HepG2 (cell line): ENCODE data around the gene ROBO3. TPM values are rescaled to one million over a fixed set of nuclear protein-coding genes. Genes with fewer than 3 reads are reported as not detected.

Experiments
- AKAP8 ChIP-seq: sonication (generic); formaldehyde crosslinking; IDR thresholded peaks from 2 replicates; pipeline ENCODE4 v1.5.1; 2020; ENCODE audit warnings: mild to moderate bottlenecking, missing genetic modification reagents
- ASH2L ChIP-seq: fragments of 300-600, 200-600 bp; sonication (generic); IDR thresholded peaks from 2 replicates; pipeline ENCODE4 v1.7.0; 2017; ENCODE audit warnings: low read depth, mild to moderate bottlenecking, moderate library complexity, mixed read lengths, low read length; ENCODE audit not compliant: insufficient read length
- DR1 ChIP-seq: sonication (generic); formaldehyde crosslinking; IDR thresholded peaks from 2 replicates; pipeline ENCODE4 v1.8.0; 2021; ENCODE audit warnings: mild to moderate bottlenecking, missing genetic modification reagents, inconsistent platforms
- ELF4 ChIP-seq: sonication (generic); formaldehyde crosslinking; IDR thresholded peaks from 2 replicates; pipeline ENCODE4 v1.5.0; 2020; ENCODE audit warnings: missing genetic modification reagents, mild to moderate bottlenecking, moderate library complexity, borderline replicate concordance
- HOXA3 ChIP-seq: sonication (generic); formaldehyde crosslinking; IDR thresholded peaks from 2 replicates; pipeline ENCODE4 v1.5.0; 2020; ENCODE audit warnings: missing genetic modification reagents
- MAFK ChIP-seq, 2 experiments: IDR thresholded peaks in 1 of 2; conservative IDR thresholded peaks in 1 of 2; 2 replicates each; pipeline ENCODE4 v1.6.1; 2011; ENCODE audit warnings: improper control_type of control experiment in 2 of 2, low read length in 2 of 2
- MBNL3 ChIP-seq: fragments of 250-450 bp; sonication (Bioruptor Pico); conservative IDR thresholded peaks from 2 replicates; pipeline ENCODE4 v1.8.0; 2022; ENCODE audit warnings: mild to moderate bottlenecking, inconsistent platforms
- MED8 ChIP-seq: sonication (generic); formaldehyde crosslinking; IDR thresholded peaks from 2 replicates; pipeline ENCODE4 v1.8.1; 2023; ENCODE audit warnings: mild to moderate bottlenecking, missing genetic modification reagents; ENCODE audit not compliant: insufficient replicate concordance
- NFRKB ChIP-seq: fragments of 450-650 bp; IDR thresholded peaks from 2 replicates; pipeline ENCODE4 v1.6.1; 2017
- PCBP1 ChIP-seq: fragments of 200-400 bp; formaldehyde crosslinking; IDR thresholded peaks from 2 replicates; pipeline ENCODE4 v1.6.1; 2017; ENCODE audit warnings: mild to moderate bottlenecking, low read depth, low read length, borderline replicate concordance
- PRPF4 ChIP-seq: fragments of 200-400 bp; formaldehyde crosslinking; IDR thresholded peaks from 2 replicates; pipeline ENCODE4 v1.6.1; 2016; ENCODE audit warnings: low read length, low read depth; ENCODE audit not compliant: poor library complexity, severe bottlenecking
- RAD51 ChIP-seq: fragments of 450-650 bp; IDR thresholded peaks from 2 replicates; pipeline ENCODE4 v1.6.1; 2016; ENCODE audit warnings: borderline replicate concordance
- TRIM24 ChIP-seq: sonication (generic); formaldehyde crosslinking; IDR thresholded peaks from 2 replicates; pipeline ENCODE4 v1.8.0; 2022; ENCODE audit warnings: mild to moderate bottlenecking, missing genetic modification reagents
- ZBTB26 ChIP-seq: IDR thresholded peaks from 2 replicates; pipeline ENCODE4 v1.6.1; 2016; ENCODE audit warnings: missing compliant biosample characterization, missing genetic modification reagents, borderline replicate concordance
- ZBTB39 ChIP-seq: sonication (generic); formaldehyde crosslinking; IDR thresholded peaks from 2 replicates; pipeline ENCODE4 v1.5.0; 2020; ENCODE audit warnings: missing genetic modification reagents
- ZFP36 ChIP-seq: fragments of 150-350 bp; IDR thresholded peaks from 2 replicates; pipeline ENCODE4 v1.6.1; 2018; ENCODE audit warnings: borderline replicate concordance, low read length, low read depth; ENCODE audit not compliant: partially characterized antibody
- ZMAT5 ChIP-seq: sonication (generic); formaldehyde crosslinking; IDR thresholded peaks from 2 replicates; pipeline ENCODE4 v1.5.0; 2020; ENCODE audit warnings: mild to moderate bottlenecking, low read depth, missing genetic modification reagents, borderline replicate concordance
- ZNF143 ChIP-seq: sonication (generic); formaldehyde crosslinking; IDR thresholded peaks from 2 replicates; pipeline ENCODE4 v1.4.0; 2020; ENCODE audit warnings: missing genetic modification reagents
- ZNF33A ChIP-seq: sonication (generic); formaldehyde crosslinking; IDR thresholded peaks from 2 replicates; pipeline ENCODE4 v1.5.1; 2020; ENCODE audit warnings: missing genetic modification reagents, mild to moderate bottlenecking, moderate library complexity, borderline replicate concordance
- ZNF451 ChIP-seq: sonication (generic); formaldehyde crosslinking; IDR thresholded peaks from 2 replicates; pipeline ENCODE4 v1.5.0; 2020; ENCODE audit warnings: mild to moderate bottlenecking, missing genetic modification reagents
- ZNF501 ChIP-seq: sonication (generic); formaldehyde crosslinking; IDR thresholded peaks from 2 replicates; pipeline ENCODE4 v1.5.1; 2020; ENCODE audit warnings: mild to moderate bottlenecking, moderate library complexity, missing genetic modification reagents
- ZNF577 ChIP-seq: sonication (generic); formaldehyde crosslinking; IDR thresholded peaks from 2 replicates; pipeline ENCODE4 v1.4.0; 2020; ENCODE audit warnings: mild to moderate bottlenecking, low read depth, missing genetic modification reagents, borderline replicate concordance
- ZNF691 ChIP-seq: sonication (generic); formaldehyde crosslinking; IDR thresholded peaks from 2 replicates; pipeline ENCODE4 v1.4.0; 2020; ENCODE audit warnings: missing genetic modification reagents, low read depth, mild to moderate bottlenecking, borderline replicate concordance
- ZNF737 ChIP-seq: sonication (generic); formaldehyde crosslinking; IDR thresholded peaks from 2 replicates; pipeline ENCODE4 v1.5.0; 2020; ENCODE audit warnings: missing genetic modification reagents, mild to moderate bottlenecking, borderline replicate concordance
- ZNF777 ChIP-seq: sonication (generic); formaldehyde crosslinking; IDR thresholded peaks from 2 replicates; pipeline ENCODE4 v1.4.0; 2020; ENCODE audit warnings: missing genetic modification reagents
- ZSCAN30 ChIP-seq: sonication (generic); formaldehyde crosslinking; IDR thresholded peaks from 2 replicates; pipeline ENCODE4 v1.5.0; 2020; ENCODE audit warnings: mild to moderate bottlenecking, missing genetic modification reagents
- polyA plus RNA-seq, 8 experiments: library from polyadenylated mRNA; depleted of rRNA in 3 of 8; stranded (reverse) in 7 of 8; unstranded in 1 of 8; fragments of >200 nt; fragmentation: Illumina TruSeq in 4 of 8; extraction: Trizol in 4 of 8; gene quantifications; 2 replicates each; pipeline versions ENCODE4 v1.2.1 to v1.2.3, GENCODE V29; 2011 to 2016; ENCODE audit warnings: low read depth in 4 of 8, missing spikeins in 1 of 8, mixed read lengths in 1 of 8; ENCODE audit not compliant: insufficient read depth in 1 of 8
- total RNA-seq, 5 experiments: library from RNA; depleted of rRNA; stranded (reverse); fragments of >200 nt; fragmentation: Illumina TruSeq; extraction: Trizol; gene quantifications; 2 replicates each; pipeline ENCODE4 v1.2.3, GENCODE V29; 2016; ENCODE audit warnings: low read depth in 1 of 5

The ROBO3 gene
- total and polyA plus RNA-seq, 2 of the 13 experiments (the other 11 are each of a cell fraction or from before 2014, with no cell fraction given), result 0.07 to 2.4 TPM

- TF ChIP-seq PRPF4 (no peak), ZNF451 (CRISPR knock-in tag) (0 out of 2 replicates have a peak, but pooled peaks have one; percentile 57), ZBTB39 (CRISPR knock-in tag) (no peak), ZNF737 (CRISPR knock-in tag) (no peak), ZMAT5 (no peak), ZNF143 (CRISPR knock-in tag) (0 out of 2 replicates have a peak, but pooled peaks have one; percentile 33), MBNL3 (CRISPR knock-in tag) (no peak), PCBP1 (no peak), ZNF33A (CRISPR knock-in tag) (no peak), AKAP8 (CRISPR knock-in tag) (no peak; the same call in 1 of the 2 replicates), MED8 (CRISPR knock-in tag) (no peak), ZSCAN30 (CRISPR knock-in tag) (no peak), MAFK (conservative IDR thresholded peaks at IDR 0.05 in 1 of 2, IDR thresholded peaks at IDR 0.05 in 1 of 2; ENCODE audit: low read length in 2 of 2) (no peak), ASH2L (no peak), ZBTB26 (no peak; the same call in 1 of the 2 replicates), ZNF777 (CRISPR knock-in tag) (no peak), DR1 (CRISPR knock-in tag) (no peak), ZNF577 (CRISPR knock-in tag) (no peak), TRIM24 (no peak), ZNF501 (CRISPR knock-in tag) (peak; percentile 62), ZNF691 (peak; percentile 21; the same call in 1 of the 2 replicates), HOXA3 (CRISPR knock-in tag) (no peak; the same call in 1 of the 2 replicates), RAD51 (no peak), ZFP36 (no peak), ELF4 (CRISPR knock-in tag) (no peak), NFRKB (no peak)
Observed at GRCh38 chr11:124882339-124883071, 17.3 kb downstream of the ROBO3 start (continued).
